Activated CD8-positive, alpha-beta memory T cell treated with anti-CD3 and anti-CD28 coated beads, Interleukin-2, amount 50 U/mL, for 48 hours (primary cell): ENCODE data around the gene COQ2.
A peak's percentile ranks its signal among the peaks of the same experiment; 100 is the strongest.
"Not testable (repeated sequence)": the region's sequence is repeated elsewhere in the genome, so short reads cannot be mapped to it uniquely, and the experiment has no call there.

Source experiments
- DNase-seq: peaks from one replicate; pipeline ENCODE4 v3.0.0-alpha.2; 2020

COQ2 gene

GRCh38 chr4:83284193-83285054 lies at the start of gene COQ2:
COQ2 (minus strand) TSS chr4:83284798; CDS start chr4:83284764, 34 bp downstream.
- peak; percentile 97 for DNase-seq

GRCh38 chr4:83331956-83332355 lies 47.4 kb upstream of the COQ2 start:
- DNase-seq: no peak

GRCh38 chr4:83329521-83330110 lies 45.0 kb upstream of the COQ2 start:
- DNase-seq: no peak

GRCh38 chr4:83328521-83329187 lies 44.1 kb upstream of the COQ2 start:
- DNase-seq: no peak

GRCh38 chr4:83326546-83326945 lies 41.9 kb upstream of the COQ2 start:
- DNase-seq: no peak

- DNase-seq: not testable (repeated sequence)
Measured at GRCh38 chr4:83325306-83325705, 40.7 kb upstream of the COQ2 start.

- no peak for DNase-seq
Measured at GRCh38 chr4:83323136-83323535, 38.5 kb upstream of the COQ2 start.

GRCh38 chr4:83320548-83320947 lies 36.0 kb upstream of the COQ2 start:
- peak; percentile 61 for DNase-seq

GRCh38 chr4:83318666-83319065 lies 34.1 kb upstream of the COQ2 start:
- DNase-seq: no peak

- DNase-seq: no peak
Measured at GRCh38 chr4:83317671-83318070, 33.1 kb upstream of the COQ2 start.

- DNase-seq: no peak
Measured at GRCh38 chr4:83316459-83317165, 32.0 kb upstream of the COQ2 start.

GRCh38 chr4:83315341-83315870 lies 30.8 kb upstream of the COQ2 start:
- DNase-seq: no peak

GRCh38 chr4:83308672-83309071 lies 24.1 kb upstream of the COQ2 start:
- no peak for DNase-seq

GRCh38 chr4:83307920-83308319 lies 23.3 kb upstream of the COQ2 start:
- no peak for DNase-seq

- no peak for DNase-seq
Measured at GRCh38 chr4:83305187-83305586, 20.6 kb upstream of the COQ2 start.

- DNase-seq: no peak
Measured at GRCh38 chr4:83297548-83298260, 13.1 kb upstream of the COQ2 start.

GRCh38 chr4:83293305-83294046 lies 8.9 kb upstream of the COQ2 start:
- no peak for DNase-seq

GRCh38 chr4:83290059-83290774 lies 5.6 kb upstream of the COQ2 start:
- not testable (repeated sequence) for DNase-seq

GRCh38 chr4:83288381-83288780 lies 3.8 kb upstream of the COQ2 start:
- DNase-seq: not testable (repeated sequence)

- no peak for DNase-seq
Measured at GRCh38 chr4:83285055-83285407, 433 bp upstream of the COQ2 start.

GRCh38 chr4:83283181-83283580 lies 1.4 kb downstream of the COQ2 start:
- DNase-seq: no peak
